PC-9 (cell line): Measurements from ENCODE around the gene TNIK. TPM values are rescaled to one million over a fixed set of nuclear protein-coding genes. Genes with fewer than 3 reads are reported as not detected.

Experiments used
- BruUV-seq: library from RNA; stranded (reverse); fragments of 400-500 nt; replicated peaks from 2 replicates; lab custom pipeline; 2021; lab: Mats Ljungman, UMichigan
- CTCF ChIA-PET: fragments of 300-600 bp; sonication (Branson Sonifier 250); formaldehyde crosslinking; loops from one replicate; lab custom pipeline; 2022; ENCODE audit warnings: antibody characterized with exemption; lab: Charles Lee
- POLR2A ChIA-PET: fragments of 300-600 bp; sonication (Branson Sonifier 250); formaldehyde crosslinking; loops from one replicate; lab custom pipeline; 2022; ENCODE audit warnings: antibody characterized with exemption; ENCODE audit not compliant: unreplicated experiment; lab: Charles Lee
- DNase-seq, 2 experiments: peaks; one replicate each; pipeline versions ENCODE4 v3.0.0 to v3.0.0-alpha.2; 2015 to 2022; ENCODE audit warnings: mixed read lengths in 1 of 2
- H2AFZ ChIP-seq: fragments of 200-600 bp; sonication (generic); 2 replicates; pipeline ENCODE4 v1.8.1; 2017; ENCODE audit warnings: antibody characterized with exemption
- H3F3A ChIP-seq: fragments of 200-600 bp; sonication (generic); 2 replicates; pipeline ENCODE4 v1.8.1; 2017; ENCODE audit warnings: antibody characterized with exemption, mild to moderate bottlenecking, low read depth; ENCODE audit not compliant: insufficient read depth
- H3K27ac ChIP-seq: fragments of 200-600 bp; sonication (generic); 2 replicates; pipeline ENCODE4 v1.6.1; 2016; ENCODE audit warnings: mixed run types
- H3K27me3 ChIP-seq: fragments of 200-600 bp; sonication (generic); 2 replicates; pipeline ENCODE4 v1.6.1; 2016; ENCODE audit warnings: low read depth, mixed run types; ENCODE audit not compliant: insufficient read depth
- H3K36me3 ChIP-seq: fragments of 200-600 bp; sonication (generic); 2 replicates; pipeline ENCODE4 v1.6.1; 2016; ENCODE audit warnings: low read depth, mixed run types
- H3K4me1 ChIP-seq: fragments of 200-600 bp; sonication (generic); replicated peaks from 2 replicates; pipeline ENCODE4 v1.6.1; 2016; ENCODE audit warnings: mixed run types; ENCODE audit not compliant: insufficient read depth
- H3K4me2 ChIP-seq: fragments of 200-600 bp; sonication (generic); 2 replicates; pipeline ENCODE4 v1.6.1; 2017; ENCODE audit warnings: mixed run types
- H3K4me3 ChIP-seq: fragments of 200-600 bp; sonication (generic); 2 replicates; pipeline ENCODE4 v1.6.1; 2016; ENCODE audit warnings: mixed run types
- H3K79me2 ChIP-seq: fragments of 200-600 bp; sonication (generic); 2 replicates; pipeline ENCODE4 v1.6.1; 2017; ENCODE audit warnings: low read depth, mixed run types
- H3K9me2 ChIP-seq: fragments of 200-600 bp; sonication (generic); 2 replicates; pipeline ENCODE4 v1.8.1; 2017; ENCODE audit warnings: mild to moderate bottlenecking; ENCODE audit not compliant: insufficient read depth
- H3K9me3 ChIP-seq: fragments of 200-600 bp; sonication (generic); 2 replicates; pipeline ENCODE4 v1.8.1; 2016; ENCODE audit warnings: low read depth; ENCODE audit not compliant: insufficient read depth
- H4K20me1 ChIP-seq: fragments of 200-600 bp; sonication (generic); 2 replicates; pipeline ENCODE4 v1.8.1; 2017; ENCODE audit not compliant: insufficient read depth
- CTCF ChIP-seq: fragments of 200-600 bp; sonication (generic); conservative IDR thresholded peaks from 2 replicates; pipeline ENCODE4 v1.6.1; 2017; ENCODE audit warnings: mixed run types, antibody characterized with exemption, mild to moderate bottlenecking, moderate library complexity
- EZH2 ChIP-seq: fragments of 200-600 bp; sonication (generic); IDR thresholded peaks from 2 replicates; pipeline ENCODE4 v1.8.0; 2017; ENCODE audit warnings: antibody characterized with exemption, low read depth
- intact Hi-C: fragments of 100-400 bp; cut with micrococcal nuclease; formaldehyde crosslinking; loops from one replicate; pipeline ENCODE4 v1.10.0; 2022; ENCODE audit not compliant: unreplicated experiment
- total RNA-seq: library from RNA; stranded (reverse); gene quantifications from 2 replicates; pipeline ENCODE4 v1.2.3, GENCODE V29; 2021

Gene TNIK
- total RNA-seq, 1 experiment from 2014 or later: 30.7 TPM

GRCh38 chr3:171164067-171164465 is 296.1 kb downstream of the TNIK start:
- no TSS peak for BruUV-seq
- ChIA-PET POLR2A (no interaction called here), CTCF (no interaction called here)
- TF ChIP-seq EZH2 (no peak), CTCF (no peak)
- Histone ChIP-seq H3K27me3 (no peaks in the 10 kb centered on the region), H3K9me2 (no peaks in the 10 kb centered on the region), H3F3A (peaks cover 16% of the 10 kb centered on the region; the same call in 1 of the 2 replicates), H3K36me3 (peaks cover 46% of the 10 kb centered on the region), H3K27ac (peak overlapping the region; percentile 18), H3K4me1 (peaks cover 16% of the 10 kb centered on the region), H3K79me2 (no peaks in the 10 kb centered on the region), H3K4me2 (no peak overlapping the region), H3K9me3 (peaks cover 20% of the 10 kb centered on the region), H2AFZ (no peak overlapping the region), H4K20me1 (no peaks in the 10 kb centered on the region), H3K4me3 (no peak overlapping the region)
- DNase-seq: peak in 1 of 2 experiments; percentile 76
- intact Hi-C loops: no loop called here

DNA sequence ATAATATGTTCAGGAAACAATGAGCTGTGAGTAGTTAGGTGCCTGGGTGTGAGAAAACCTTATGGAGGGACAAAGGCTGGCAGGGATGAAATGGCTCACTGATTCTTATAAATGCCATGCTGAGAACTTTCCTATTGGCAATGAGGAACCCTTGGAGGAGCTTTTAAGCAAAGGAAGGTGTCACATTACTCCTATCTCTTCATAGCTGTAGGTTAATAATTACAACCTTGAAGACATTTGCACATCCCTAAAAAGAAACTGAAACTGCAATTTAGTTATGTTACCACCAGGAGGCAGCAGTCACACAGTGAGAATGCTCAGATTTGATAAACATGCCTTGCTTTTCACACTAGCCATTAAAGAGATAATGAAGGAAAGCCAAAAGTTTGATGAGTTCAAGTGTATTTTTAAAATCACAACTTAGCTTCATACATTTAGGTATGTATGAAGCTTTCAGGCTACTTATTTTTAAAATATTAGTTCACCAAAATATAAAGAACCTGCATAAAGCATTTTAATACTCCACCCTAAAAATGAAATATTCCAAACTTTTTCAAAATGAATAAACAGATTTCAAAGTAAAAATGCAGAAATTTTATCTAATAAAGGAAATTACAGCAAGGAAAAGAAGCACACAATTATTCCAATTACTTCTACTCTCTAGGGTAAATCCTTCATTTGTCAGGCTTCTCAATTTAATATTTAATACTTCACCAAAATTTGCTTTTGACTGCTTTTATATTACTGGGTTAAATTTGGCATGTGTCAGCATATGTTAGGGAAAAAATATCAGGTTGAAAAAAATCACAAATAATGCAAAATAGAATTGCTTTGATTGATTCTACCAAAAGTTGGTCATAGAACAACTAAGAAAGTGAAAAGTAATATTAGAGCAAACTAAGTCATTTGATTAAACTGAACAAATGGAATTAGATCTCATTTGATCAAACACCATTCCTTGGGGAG is 296.8 kb downstream of the TNIK start:
- ChIA-PET CTCF (no interaction called here), POLR2A (interaction anchor here (0.5 kb wide), 1 partner anchor 448 kb away, joined by 6 read pairs; no protein-coding TSS in a partner anchor)
- no peak for DNase-seq
- no peaks in the 10 kb centered on the region for H4K20me1 ChIP-seq
- BruUV-seq: no TSS peak
- H3K4me1 ChIP-seq: peaks cover 23% of the 10 kb centered on the region
- H3K79me2 ChIP-seq: no peaks in the 10 kb centered on the region
- H3F3A ChIP-seq: peaks cover 23% of the 10 kb centered on the region
- TF ChIP-seq EZH2 (no peak), CTCF (peak; percentile 91)
- H3K4me3 ChIP-seq: no peak overlapping the region
- H3K27ac ChIP-seq: peak overlapping the region; percentile 18
- H2AFZ ChIP-seq: no peak overlapping the region
- H3K36me3 ChIP-seq: peaks cover 46% of the 10 kb centered on the region
- H3K9me3 ChIP-seq: peaks cover 20% of the 10 kb centered on the region
- H3K27me3 ChIP-seq: no peaks in the 10 kb centered on the region
- no peaks in the 10 kb centered on the region for H3K9me2 ChIP-seq
- intact Hi-C loops: no loop called here
- no peak overlapping the region for H3K4me2 ChIP-seq

DNA sequence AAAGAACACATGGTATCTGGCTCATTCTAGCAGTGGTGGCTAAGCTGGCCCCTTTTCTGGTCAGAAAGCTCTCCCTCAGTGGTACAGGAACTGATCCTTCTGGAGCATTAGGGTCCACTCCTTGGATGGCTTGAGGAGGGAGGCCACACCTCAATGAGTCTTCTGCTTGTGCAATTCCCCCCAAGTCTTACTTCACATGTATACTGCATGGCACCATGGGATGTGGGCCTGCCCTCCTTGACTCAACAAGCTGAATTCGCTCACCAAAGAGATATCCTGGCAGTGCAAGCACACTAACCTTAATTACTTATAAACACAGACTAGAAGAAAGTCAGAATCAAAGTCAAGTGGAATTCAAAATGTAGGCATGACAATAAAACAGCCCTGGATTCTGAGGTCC is 299.9 kb downstream of the TNIK start:
- POLR2A ChIA-PET: no interaction called here
- CTCF ChIA-PET: no interaction called here

More for the DNA sequence above, 299.9 kb downstream of the TNIK start:
- intact Hi-C loops: no loop called here
- no peak for DNase-seq
- no peak overlapping the region for H2AFZ ChIP-seq
- no peaks in the 10 kb centered on the region for H4K20me1 ChIP-seq
- no peaks in the 10 kb centered on the region for H3K27me3 ChIP-seq
- peaks cover 44% of the 10 kb centered on the region for H3K4me1 ChIP-seq
- no peaks in the 10 kb centered on the region for H3K9me2 ChIP-seq
- H3K4me2 ChIP-seq: no peak overlapping the region
- peaks cover 20% of the 10 kb centered on the region for H3K9me3 ChIP-seq
- TF ChIP-seq CTCF (no peak), EZH2 (no peak)
- no peak overlapping the region for H3K4me3 ChIP-seq
- H3K27ac ChIP-seq: no peak overlapping the region
- peaks cover 54% of the 10 kb centered on the region for H3F3A ChIP-seq
- H3K36me3 ChIP-seq: peaks cover 40% of the 10 kb centered on the region
- BruUV-seq: no TSS peak
- no peaks in the 10 kb centered on the region for H3K79me2 ChIP-seq
